ENCODE measurements around the gene BLVRB.
"Not testable (repeated sequence)": the region's sequence is repeated elsewhere in the genome, so short reads cannot be mapped to it uniquely, and the experiment has no call there.

BLVRB gene

DNA sequence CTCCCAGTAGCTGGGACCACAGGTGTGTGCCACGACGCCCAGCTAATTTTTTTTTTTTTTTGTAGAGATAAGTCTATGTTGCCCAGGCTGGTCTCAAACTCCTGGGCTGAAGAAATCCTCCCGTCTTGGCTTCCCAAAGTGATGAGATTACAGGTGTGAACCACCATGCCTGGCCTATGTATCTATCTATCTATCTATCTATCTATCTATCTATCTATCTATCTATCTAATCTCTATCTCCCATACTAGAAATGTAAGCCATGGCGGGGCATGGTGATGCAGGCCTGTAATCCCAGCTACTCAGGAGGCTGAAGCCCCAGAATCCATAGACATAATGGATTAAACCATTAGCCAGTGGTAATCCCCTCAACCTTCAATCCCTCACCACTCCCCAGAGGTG, 14.9 kb downstream of the BLVRB start:
- no peak for DNase-seq (ENCODE audit: low read depth in 2 of 2)

GRCh38 chr19:40449506-40449905, 16.0 kb downstream of the BLVRB start:
- no peak for DNase-seq (ENCODE audit: low read depth in 2 of 2)

DNA sequence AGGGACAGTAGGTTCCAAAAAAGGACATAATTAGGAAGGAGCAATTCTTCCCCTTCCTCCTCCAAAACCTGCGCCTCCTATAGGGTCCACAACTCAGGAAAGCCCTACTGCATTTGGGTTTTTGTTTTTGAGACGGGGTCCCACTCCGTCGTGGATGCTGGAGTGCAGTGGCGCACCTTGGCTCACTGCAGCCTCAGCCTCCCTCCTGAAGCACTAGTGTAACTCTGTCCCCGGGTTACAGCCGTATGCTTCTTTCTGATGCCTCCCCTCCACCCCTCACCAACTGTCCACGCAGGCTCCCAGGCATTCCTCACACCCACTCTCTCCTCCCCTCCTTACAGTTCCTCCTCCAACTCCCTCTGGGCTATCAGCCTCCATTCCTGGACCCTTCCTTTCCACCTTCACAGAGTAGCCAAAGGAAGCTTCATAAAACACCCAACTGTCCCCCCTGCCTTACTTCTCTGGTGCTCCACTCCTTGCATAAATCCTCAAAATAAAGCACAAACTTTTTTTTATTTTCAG, 19.2 kb downstream of the BLVRB start:
- DNase-seq (ENCODE audit: low read depth in 2 of 2), result no peak

- DNase-seq (ENCODE audit: low read depth in 2 of 2), result no peak
Observed at GRCh38 chr19:40445780-40446262, 19.7 kb downstream of the BLVRB start.

DNA sequence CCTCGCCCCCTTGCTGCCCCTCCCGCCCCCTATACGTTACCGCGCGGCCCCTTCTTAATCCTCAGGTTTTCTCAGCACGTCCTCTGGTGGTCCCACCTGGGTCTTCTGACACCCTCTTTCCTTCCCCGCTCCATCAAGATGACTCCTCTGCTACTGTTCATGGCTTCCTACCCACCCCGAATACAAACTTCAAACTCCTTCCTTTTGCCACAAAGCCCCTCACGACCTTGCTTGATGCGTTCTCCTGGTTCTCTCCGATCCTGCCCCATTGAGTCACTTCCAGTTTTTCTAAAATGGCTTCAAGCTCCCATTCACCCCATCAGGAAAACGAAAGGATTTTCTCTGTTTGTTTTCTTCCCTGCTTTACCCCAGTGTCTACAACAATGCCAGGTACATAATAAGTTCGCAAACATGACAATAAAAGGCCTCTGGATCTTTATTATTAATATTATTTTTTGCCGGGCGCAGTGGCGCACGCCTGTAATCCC, 20.7 kb downstream of the BLVRB start:
- no peak for DNase-seq (ENCODE audit: low read depth in 2 of 2)

DNA sequence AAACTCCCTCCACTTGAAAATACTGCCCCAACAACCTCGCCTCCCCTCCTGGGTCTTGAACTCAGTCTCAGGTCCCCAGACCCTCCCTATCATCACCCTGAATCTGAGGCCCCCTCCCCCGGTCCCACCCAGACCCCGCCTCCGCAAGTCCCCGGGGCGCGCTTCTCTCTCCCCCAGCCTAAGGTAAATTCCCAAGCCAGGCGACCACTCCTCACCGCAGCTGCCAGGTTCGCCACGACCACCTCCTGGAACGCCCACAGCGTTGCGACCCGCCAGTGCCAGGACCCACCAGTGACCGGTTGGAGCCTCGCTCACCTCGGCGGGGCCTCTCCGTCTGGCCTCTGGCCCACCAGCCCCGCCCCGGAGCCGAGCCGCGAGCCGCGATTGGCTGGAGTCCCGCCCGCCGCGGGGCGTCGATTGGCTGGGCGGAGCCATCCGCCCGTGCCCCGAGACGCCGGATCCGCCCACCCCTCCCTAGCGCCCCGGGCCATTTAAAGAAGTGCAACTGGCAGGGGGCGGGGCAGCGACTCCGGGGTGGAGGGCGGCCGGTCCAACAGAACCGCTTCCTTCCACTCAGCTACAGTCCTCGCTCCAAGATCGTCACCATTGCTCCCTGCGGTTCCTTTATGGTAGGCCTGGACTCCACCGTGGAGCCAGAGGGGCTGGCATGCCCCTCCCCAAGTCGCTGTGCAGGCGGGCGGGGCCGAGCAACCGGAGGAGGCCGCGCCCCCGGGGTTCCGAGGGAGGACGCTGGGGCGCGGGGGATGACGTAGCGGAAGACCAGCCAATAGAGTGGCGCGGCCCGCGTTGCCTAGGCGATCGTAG, 21.3 kb downstream of the BLVRB start, which contains the start of gene SERTAD3:
Gene SERTAD3, minus strand, starts transcription at position 336 of the 825 bp plus-strand sequence. CDS start 2,255 bp downstream, outside the sequence.
- peak; percentile 93 to 97 for DNase-seq (ENCODE audit: low read depth in 2 of 2)

- peak; percentile 97 to 98 for DNase-seq (ENCODE audit: low read depth in 2 of 2)
Observed at GRCh38 chr19:40443131-40443999, 22.2 kb downstream of the BLVRB start.

DNA sequence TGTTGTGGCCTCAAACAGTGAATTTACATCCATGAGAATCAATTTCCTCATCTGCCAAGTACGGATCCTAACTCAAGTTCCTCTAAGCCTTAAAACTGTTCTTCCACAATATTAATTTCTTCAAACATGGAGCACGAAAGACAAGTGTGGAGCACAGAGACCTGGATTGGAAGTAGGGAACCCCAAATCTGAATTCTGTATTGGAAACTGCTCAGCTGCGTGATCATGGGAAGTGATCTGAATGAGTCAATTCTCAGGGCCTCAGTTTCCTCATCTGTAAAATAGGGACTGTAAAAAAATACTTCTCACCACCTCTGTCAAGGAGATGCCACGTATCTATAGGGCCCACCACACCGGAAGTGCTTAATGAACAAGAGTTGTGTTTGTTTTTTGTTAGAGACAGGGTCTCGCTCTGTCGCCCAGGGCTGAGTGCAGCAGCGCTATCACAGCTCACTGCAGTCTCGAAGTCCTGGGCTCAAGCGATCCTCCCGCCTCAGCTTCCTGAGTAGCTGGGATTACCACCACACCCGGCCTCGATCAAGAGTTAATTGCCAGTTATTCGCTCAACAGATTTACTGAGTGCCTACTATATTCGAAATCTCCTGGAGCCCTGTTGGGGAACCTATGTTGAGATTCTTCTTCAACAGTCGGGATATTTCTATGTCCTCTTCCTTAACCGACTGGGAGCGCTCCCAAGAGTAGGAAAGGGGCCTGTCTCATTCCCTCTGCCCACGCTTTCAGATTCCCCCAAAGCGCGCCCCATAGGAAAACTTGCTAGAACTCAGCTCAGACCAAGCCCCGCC, 23.0 kb downstream of the BLVRB start:
- DNase-seq (ENCODE audit: low read depth in 2 of 2), result no peak

- DNase-seq (ENCODE audit: low read depth in 2 of 2), result no peak
Observed at GRCh38 chr19:40441719-40442253, 23.8 kb downstream of the BLVRB start.

GRCh38 chr19:40438284-40438683, 27.3 kb downstream of the BLVRB start:
- no peak for DNase-seq (ENCODE audit: low read depth in 2 of 2)

DNA sequence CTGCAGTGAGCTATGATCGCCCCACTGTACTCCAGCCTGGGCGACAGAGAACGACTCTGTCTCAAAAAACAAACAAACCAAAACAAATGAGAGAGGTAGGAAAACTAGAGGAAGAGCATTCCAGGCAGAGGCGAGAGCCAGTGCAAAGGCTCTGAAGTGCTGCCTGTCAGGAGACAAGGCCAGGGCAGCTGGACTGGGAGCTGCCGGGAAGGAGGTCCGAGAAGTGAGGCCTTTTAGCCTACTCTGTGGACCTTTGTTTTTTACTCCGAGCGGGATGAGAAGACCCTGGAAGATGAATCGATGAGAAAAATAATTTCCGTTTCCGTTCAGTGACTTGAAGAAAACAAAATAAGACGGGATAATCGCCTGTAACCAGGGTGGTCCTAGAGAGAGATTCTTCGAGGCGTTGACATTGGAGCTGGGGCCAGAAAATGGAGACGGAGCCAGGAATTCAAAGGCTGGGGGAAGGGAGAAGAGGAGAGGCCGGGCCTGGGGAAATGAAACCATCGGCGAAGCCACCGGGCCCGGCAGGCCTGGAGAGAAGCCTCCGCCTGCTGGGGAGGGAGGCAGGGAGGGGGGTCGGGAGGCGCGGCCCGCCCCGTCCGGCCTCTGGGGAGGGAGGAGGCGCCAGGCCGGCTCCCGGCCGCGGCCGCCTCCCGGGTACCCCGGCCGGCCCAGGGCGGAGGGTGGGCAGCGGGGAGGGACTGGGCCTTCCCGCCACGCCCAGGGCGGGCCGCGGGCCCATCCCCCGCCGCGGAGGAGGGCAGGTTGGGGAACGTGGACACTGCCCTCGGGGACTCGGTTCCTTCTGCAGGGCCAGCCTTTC, 31.9 kb downstream of the BLVRB start:
- DNase-seq (ENCODE audit: low read depth in 2 of 2), result peak; percentile 21 to 42

- not testable (repeated sequence) for DNase-seq (ENCODE audit: low read depth in 2 of 2)
Observed at GRCh38 chr19:40432760-40433159, 32.8 kb downstream of the BLVRB start.

GRCh38 chr19:40431698-40432097, 33.8 kb downstream of the BLVRB start:
- DNase-seq (ENCODE audit: low read depth in 2 of 2), result no peak

- not testable (repeated sequence) for DNase-seq (ENCODE audit: low read depth in 2 of 2)
Observed at GRCh38 chr19:40430242-40430641, 35.3 kb downstream of the BLVRB start.

- DNase-seq (ENCODE audit: low read depth in 2 of 2), result not testable (repeated sequence)
Observed at GRCh38 chr19:40428197-40428596, 37.3 kb downstream of the BLVRB start.

- DNase-seq (ENCODE audit: low read depth in 2 of 2), result peak; percentile 100
Observed at GRCh38 chr19:40425450-40426287, 39.9 kb downstream of the BLVRB start, which contains the start of gene SERTAD1. Gene SERTAD1, minus strand, starts transcription at chr19:40425992. Its CDS starts 2,446 bp downstream, at chr19:40423546.

GRCh38 chr19:40424637-40425449, 40.7 kb downstream of the BLVRB start:
- DNase-seq (ENCODE audit: low read depth in 2 of 2), result no peak

GRCh38 chr19:40423938-40424337, 41.6 kb downstream of the BLVRB start:
- no peak for DNase-seq (ENCODE audit: low read depth in 2 of 2)
